ENCODE data around the gene ELF3. TPM values are rescaled to one million over a fixed set of nuclear protein-coding genes. Genes with fewer than 3 reads are reported as not detected.

Gene ELF3
- total RNA-seq, 2 donors from 2014 or later: 11.8 to 13.2 TPM

GRCh38 chr1:202029171-202029665 lies 18.8 kb downstream of the ELF3 start:
- Mint-ChIP-seq H3K36me3 (ENCODE audit: low read depth) (no peaks in the 10 kb centered on the region), H3K9me3 (peaks cover 2% of the 10 kb centered on the region), H3K4me3 (no peak overlapping the region), H3K27ac (no peak overlapping the region), H3K4me1 (peaks cover 14% of the 10 kb centered on the region), H3K27me3 (ENCODE audit: insufficient read depth) (no peaks in the 10 kb centered on the region)
- Histone ChIP-seq H3K27ac (ENCODE audit: low read depth, low read length) (no peak overlapping the region), H3K4me1 (ENCODE audit: control insufficient read depth, insufficient read depth, low read length) (no peaks in the 10 kb centered on the region), H3K4me3 (ENCODE audit: low read length) (no peak overlapping the region), H3K27me3 (ENCODE audit: control insufficient read depth, insufficient read depth, low read length, poor library complexity, severe bottlenecking) (no peaks in the 10 kb centered on the region), H3K36me3 (ENCODE audit: control insufficient read depth, insufficient read depth, low read length) (no peaks in the 10 kb centered on the region), H3K9me3 (ENCODE audit: control insufficient read depth, low read length) (no peaks in the 10 kb centered on the region), H3K9ac (ENCODE audit: extremely low read depth, low read length, poor library complexity, severe bottlenecking) (no peak overlapping the region)
- 93 to 95% methylated on average over 4 of the region's 5 CpGs for whole genome bisulfite sequencing, 2 experiments (ENCODE audit: insufficient coverage in 1 of 2, insufficient read length in 1 of 2)
- TF ChIP-seq CTCF (conservative IDR thresholded peaks at IDR 0.05): no peak
- DNase-seq: no peak

- no peaks in the 10 kb centered on the region for H3K27me3 ChIP-seq (ENCODE audit: control insufficient read depth, insufficient read depth, low read length, poor library complexity, severe bottlenecking)
- no peaks in the 10 kb centered on the region for H3K27me3 Mint-ChIP-seq (ENCODE audit: insufficient read depth)
- no peaks in the 10 kb centered on the region for H3K4me1 ChIP-seq (ENCODE audit: control insufficient read depth, insufficient read depth, low read length)
- no peak overlapping the region for H3K27ac ChIP-seq (ENCODE audit: low read depth, low read length)
- WGBS, 2 experiments (ENCODE audit: insufficient coverage in 1 of 2, insufficient read length in 1 of 2): 94 to 100% methylated on average over 2 of the region's 2 CpGs
- H3K36me3 ChIP-seq (ENCODE audit: control insufficient read depth, insufficient read depth, low read length): no peaks in the 10 kb centered on the region
- H3K4me1 Mint-ChIP-seq: peaks cover 19% of the 10 kb centered on the region
- peaks cover 2% of the 10 kb centered on the region for H3K9me3 Mint-ChIP-seq
- H3K36me3 Mint-ChIP-seq (ENCODE audit: low read depth): no peaks in the 10 kb centered on the region
- TF ChIP-seq CTCF (conservative IDR thresholded peaks at IDR 0.05): no peak
- H3K9me3 ChIP-seq (ENCODE audit: control insufficient read depth, low read length): no peaks in the 10 kb centered on the region
- H3K9ac ChIP-seq (ENCODE audit: extremely low read depth, low read length, poor library complexity, severe bottlenecking): no peak overlapping the region
- no peak overlapping the region for H3K4me3 Mint-ChIP-seq
- DNase-seq: no peak
- H3K4me3 ChIP-seq (ENCODE audit: low read length): no peak overlapping the region
- no peak overlapping the region for H3K27ac Mint-ChIP-seq
These were observed 19.3 kb downstream of the ELF3 start for GRCh38 chr1:202029727-202030126.

GRCh38 chr1:202031796-202032195 lies 21.4 kb downstream of the ELF3 start:
- no peak for DNase-seq
- Mint-ChIP-seq H3K9me3 (peaks cover 2% of the 10 kb centered on the region), H3K4me1 (peaks cover 23% of the 10 kb centered on the region), H3K4me3 (no peak overlapping the region), H3K27ac (no peak overlapping the region), H3K27me3 (ENCODE audit: insufficient read depth) (no peaks in the 10 kb centered on the region), H3K36me3 (ENCODE audit: low read depth) (no peaks in the 10 kb centered on the region)
- Histone ChIP-seq H3K4me1 (ENCODE audit: control insufficient read depth, insufficient read depth, low read length) (no peaks in the 10 kb centered on the region), H3K4me3 (ENCODE audit: low read length) (no peak overlapping the region), H3K9me3 (ENCODE audit: control insufficient read depth, low read length) (no peaks in the 10 kb centered on the region), H3K36me3 (ENCODE audit: control insufficient read depth, insufficient read depth, low read length) (no peaks in the 10 kb centered on the region), H3K27ac (ENCODE audit: low read depth, low read length) (no peak overlapping the region), H3K9ac (ENCODE audit: extremely low read depth, low read length, poor library complexity, severe bottlenecking) (no peak overlapping the region), H3K27me3 (ENCODE audit: control insufficient read depth, insufficient read depth, low read length, poor library complexity, severe bottlenecking) (no peaks in the 10 kb centered on the region)
- WGBS, 2 experiments (ENCODE audit: insufficient coverage in 1 of 2, insufficient read length in 1 of 2): 83 to 100% methylated on average over 2 of the region's 4 CpGs
- no peak for TF ChIP-seq CTCF (conservative IDR thresholded peaks at IDR 0.05)

Data from endodermal cell (in vitro differentiated cells).